Medulla oblongata (tissue), 1 donor: ENCODE data around the gene CCR7.

ENCODE experiments used
- DNase-seq: peaks from one replicate; pipeline ENCODE4 v3.0.0-alpha.2; 2015; ENCODE audit errors: extremely low spot score

Gene CCR7

DNA sequence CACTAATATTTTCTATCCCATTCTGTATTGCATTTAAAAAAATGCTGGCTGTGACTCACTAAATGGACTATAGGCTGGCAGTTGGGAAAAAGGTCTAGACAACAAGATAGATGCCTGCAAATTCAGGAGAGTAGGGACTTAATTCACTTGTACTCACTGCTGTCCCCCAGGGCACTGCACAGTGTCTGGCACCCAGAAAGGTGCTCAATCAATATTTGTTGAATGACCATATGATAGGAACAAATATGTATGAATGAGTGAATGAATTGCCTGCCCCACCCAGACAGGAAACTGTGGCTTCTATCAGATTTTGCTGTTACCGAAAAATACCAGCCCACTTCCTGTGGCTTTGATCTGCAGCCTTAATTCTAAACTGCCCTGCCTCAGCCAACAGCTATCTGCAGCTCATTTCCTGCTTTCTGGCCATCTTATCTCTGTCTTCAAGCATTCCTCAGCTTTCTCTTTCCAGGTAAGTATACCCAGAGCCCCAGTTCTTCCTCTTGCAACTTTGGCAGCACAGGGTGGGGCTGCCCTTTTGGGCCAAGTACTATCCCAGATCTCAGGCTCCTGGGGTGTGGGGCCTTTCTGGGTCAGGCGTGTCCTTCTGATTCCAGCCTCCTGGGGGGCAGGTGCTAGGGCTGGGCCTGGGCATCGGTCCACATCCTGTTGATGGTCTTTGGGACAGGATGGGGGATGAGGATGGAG lies 48.5 kb downstream of the CCR7 start:
- no peak for DNase-seq

DNA sequence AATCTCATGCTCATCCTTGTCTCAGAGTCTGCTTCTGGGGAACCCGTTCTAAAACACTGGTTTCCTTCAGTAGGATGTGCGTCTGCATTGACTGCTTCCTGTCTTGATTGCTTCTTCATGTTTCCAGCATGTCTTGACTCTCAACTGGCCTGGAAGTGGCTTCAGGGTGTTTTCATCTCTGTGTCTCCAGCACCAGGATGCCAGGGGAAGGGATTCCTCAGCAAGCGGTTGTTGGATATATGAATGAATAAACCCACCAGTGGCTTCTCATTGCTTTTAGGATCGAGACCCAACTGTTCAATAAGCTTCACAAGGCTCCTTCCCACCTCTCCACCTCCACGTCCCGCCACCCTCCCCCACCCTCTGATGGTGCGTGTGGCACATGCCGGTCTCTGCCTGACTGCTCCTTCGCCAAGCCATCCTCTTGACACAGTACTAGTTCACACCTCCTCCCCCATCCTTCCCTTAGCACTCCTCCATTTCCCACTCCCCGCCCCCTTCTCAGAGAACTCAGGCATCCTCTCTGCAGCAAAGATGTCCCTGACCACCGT lies 49.7 kb downstream of the CCR7 start:
- no peak for DNase-seq

DNA sequence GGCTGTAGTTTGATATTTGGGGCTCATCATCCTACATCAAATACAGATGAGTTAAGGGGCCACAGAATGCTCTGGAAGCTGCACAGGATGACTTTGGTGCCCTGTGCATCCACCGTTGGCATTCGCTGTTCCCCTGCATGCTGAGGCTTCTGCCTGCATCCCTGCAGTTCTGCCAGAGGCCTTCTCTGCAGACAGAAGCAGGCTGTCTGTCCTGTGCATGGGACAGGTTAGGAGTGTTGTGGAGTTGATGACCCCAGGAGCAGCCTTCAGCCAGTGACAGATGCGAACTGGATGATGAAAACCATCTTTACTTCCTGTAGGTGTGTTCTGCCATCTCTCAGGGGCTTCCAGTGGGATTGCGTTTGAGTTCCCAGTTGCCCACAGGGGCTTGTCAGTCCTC lies 50.3 kb downstream of the CCR7 start:
- no peak for DNase-seq

DNA sequence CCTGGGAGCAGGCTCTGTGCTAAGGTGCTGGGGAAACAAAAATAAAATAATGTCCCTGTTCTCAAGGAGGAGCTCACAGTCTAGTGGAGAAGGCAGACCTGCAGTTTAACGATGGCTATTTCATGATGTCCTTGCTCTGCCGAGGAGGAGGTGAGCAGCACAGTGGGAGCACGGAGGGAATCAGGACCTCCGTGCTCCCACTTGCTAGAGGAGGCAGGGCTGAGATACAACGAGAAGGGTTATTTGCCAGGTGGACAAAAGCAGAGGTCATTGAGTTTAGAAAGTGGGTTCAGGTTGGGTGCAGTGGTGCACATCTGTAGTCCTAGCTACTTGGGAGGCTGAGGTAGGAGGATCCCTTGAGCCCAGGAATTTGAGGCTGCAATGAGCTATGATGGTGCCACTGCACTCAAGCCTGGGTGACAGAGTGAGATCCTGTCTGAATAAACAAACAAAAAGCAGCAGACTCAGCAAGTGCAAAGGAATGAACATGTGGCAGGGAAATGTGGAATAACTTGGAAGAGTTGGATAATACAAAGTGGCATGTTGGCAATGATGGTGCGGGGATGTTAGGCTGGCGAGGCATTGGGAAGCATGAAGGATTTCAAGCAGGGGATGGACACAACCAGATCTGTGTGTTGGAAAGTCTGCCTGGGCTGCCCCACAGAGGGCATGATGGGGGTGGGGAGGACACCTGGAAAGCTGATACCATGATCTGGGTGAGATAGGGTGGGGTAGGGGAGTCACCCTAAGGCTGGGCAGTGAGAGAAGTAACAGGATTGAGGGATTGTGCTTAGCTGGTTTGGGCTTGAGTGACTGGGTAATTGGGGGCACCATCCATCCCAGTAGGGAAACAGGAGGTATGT lies 51.0 kb downstream of the CCR7 start:
- DNase-seq = no peak

DNA sequence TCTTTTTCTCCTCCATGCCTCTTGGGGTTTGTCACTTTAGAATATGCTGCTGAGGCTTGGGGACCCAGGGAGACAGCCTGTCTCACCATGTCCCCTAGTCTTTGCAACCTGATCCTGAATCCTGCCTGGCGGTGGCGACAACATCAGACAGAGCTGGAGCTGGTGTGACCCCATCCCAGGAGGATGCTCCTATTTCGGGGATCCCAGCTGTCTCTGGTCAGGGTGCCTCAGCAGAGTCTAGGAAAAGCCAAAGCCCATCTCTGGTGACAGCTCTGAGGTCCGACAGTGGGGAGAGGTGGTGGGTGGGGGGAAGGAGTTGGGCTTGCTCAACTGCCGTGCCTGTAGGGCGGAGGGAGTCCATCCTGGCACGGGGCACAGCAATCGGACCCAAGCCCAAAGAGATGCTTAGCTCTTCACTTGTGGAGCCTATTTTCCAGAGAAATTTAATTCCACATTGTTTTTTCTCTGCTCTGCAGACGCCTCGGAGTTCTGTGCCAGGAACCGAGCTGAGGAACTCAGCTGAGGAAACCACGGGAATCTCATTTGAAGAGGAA lies 53.5 kb downstream of the CCR7 start:
- no peak for DNase-seq

DNA sequence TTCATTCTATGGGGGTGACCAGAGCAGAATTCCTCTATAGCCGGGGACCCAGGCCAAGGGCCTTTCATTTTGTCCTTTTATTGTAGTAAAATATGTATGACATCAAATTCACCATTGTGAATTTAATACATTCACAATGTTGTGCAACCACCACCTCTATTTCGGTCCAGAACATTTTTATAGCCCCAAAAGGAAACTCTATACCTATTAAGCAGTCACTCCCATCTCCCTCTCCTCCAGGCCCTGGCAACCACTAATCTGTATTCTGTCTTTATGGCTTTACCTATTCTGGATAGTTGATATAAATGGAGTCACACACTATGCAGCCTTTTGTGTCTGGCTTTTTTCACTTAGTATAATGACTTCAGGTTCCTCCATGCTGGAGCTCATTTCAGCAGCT lies 54.1 kb downstream of the CCR7 start:
- DNase-seq = no peak

DNA sequence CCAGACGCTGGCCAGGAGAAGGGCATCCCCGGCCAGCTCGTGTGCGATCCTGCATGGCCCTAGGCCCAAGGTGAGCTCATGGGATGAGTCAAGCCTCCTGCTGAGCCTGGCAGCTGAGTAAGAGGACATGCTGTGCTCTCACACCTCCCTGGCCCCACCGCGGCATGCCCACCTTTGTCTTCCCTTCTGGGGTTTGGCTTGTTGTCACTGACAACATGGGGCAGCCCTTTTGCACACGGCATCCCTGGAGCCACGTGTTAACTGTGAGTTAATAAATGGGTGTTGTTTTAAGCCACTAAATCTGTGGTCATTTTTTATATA lies 55.0 kb downstream of the CCR7 start:
- no peak for DNase-seq

DNA sequence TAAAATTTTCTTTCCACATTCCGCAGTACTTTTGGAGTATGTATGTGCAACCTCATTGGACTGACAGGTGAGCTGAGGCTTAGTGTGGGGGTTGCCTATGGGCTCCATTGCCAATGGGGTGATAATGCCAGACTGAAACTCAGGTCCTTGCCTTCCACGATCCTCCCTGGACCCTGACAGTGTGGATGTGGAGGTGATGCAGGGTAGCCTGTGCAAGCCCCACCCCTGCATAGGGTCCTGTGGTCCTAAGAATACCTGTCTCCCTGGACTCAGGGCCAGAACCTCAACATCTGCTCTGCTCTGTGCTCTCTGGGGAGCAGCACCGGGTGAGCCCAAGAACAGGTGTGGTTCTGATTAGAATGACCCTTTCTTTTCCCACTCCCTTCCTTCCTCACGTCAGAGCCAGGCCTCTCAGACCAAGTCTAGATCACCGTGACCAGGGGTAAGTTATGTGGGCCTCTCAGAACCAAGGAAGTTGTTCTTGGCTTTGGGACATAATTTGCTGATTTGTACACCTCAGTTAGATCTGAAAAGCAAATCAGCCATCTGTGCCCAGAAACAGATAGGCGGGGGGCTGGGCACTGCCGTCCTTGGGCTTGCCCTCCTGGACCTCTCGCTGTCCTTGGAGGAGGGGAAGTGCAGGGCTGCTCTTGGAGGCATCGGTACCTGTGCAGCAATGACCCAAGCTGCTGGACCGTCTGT lies 55.5 kb downstream of the CCR7 start:
- DNase-seq = no peak

DNA sequence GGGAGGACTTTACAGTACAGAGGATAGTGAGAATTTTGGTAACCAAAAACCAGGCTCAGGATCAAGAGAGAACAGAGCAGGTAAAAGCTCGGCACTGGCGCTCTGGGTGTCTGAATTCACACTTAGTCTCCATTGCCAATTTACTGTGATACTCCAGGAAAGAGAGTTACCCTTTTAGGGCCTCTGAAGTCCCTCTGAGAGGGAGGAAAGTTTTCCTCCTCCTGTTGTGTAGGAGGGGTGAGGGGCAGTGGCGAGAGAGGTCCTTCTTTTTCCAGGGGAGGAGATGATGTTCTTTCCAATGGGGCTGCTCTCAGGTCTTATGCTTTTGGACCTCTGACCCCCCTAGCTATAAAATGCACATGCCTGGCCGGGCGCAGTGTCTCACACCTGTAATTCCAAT lies 58.5 kb downstream of the CCR7 start:
- DNase-seq = no peak
